ENCODE measurements around the gene MEIS1. TPM values are rescaled to one million over a fixed set of nuclear protein-coding genes. Genes with fewer than 3 reads are reported as not detected.

MEIS1 gene
- total and polyA plus RNA-seq, 2 donors (not counting 3 experiments of a cell fraction or from before 2014, with no cell fraction given): 10.0 to 26.5 TPM

- dilution Hi-C loops (cut with MboI; ENCODE audit: extremely low pct_ligation_motif_present, low sequenced_read_pairs): no loop called here
- Histone ChIP-seq H3K79me2 (ENCODE audit: control insufficient read depth, insufficient read depth, low read length) (no peaks in the 10 kb centered on the region), H4K20me1 (replicated peaks; ENCODE audit: control insufficient read depth, extremely low read depth, insufficient read depth, low read length) (no peaks in the 10 kb centered on the region), H3K36me3 (ENCODE audit: control insufficient read depth in 2 of 2, extremely low read depth in 1 of 2, insufficient read depth in 2 of 2, low read length in 2 of 2) (no peaks in the 10 kb centered on the region), H3K4me1 (ENCODE audit: control insufficient read depth, extremely low read depth, insufficient read depth, low read length) (no peaks in the 10 kb centered on the region), H2AFZ (ENCODE audit: low read depth, low read length) (no peak overlapping the region), H3K4me2 (ENCODE audit: insufficient read depth, low read length) (no peak overlapping the region), H3K27ac (ENCODE audit: insufficient read depth, low read depth, low read length) (no peak overlapping the region), H3K9ac (replicated peaks; ENCODE audit: extremely low read depth, insufficient read depth, low read length) (no peak overlapping the region), H3K9me1 (replicated peaks; ENCODE audit: control insufficient read depth, extremely low read depth, insufficient read depth, low read length) (no peaks in the 10 kb centered on the region), H3K27me3 (ENCODE audit: control insufficient read depth in 2 of 2, insufficient read depth in 2 of 2, low read length in 2 of 2) (no peaks in the 10 kb centered on the region), H3K4me3 (replicated peaks in 1 of 3; ENCODE audit: insufficient read depth in 1 of 3, low read depth in 1 of 3, low read length in 3 of 3) (no peak overlapping the region), H3K9me3 (replicated peaks; ENCODE audit: control insufficient read depth, insufficient read depth, low read length) (no peaks in the 10 kb centered on the region)
- CTCF ChIA-PET: interaction anchor here (1.0 kb wide), 1 partner anchor 40 kb away, joined by 3 read pairs; no protein-coding TSS in a partner anchor
- POLR2A ChIA-PET: no interaction called here
- intact Hi-C loops (cut with micrococcal nuclease): no loop called here
- DNase-seq (ENCODE audit: low read depth, low spot score) (no peak), FAIRE-seq (no peak)
- no peak for TF ChIP-seq POLR2A (IDR thresholded peaks at IDR 0.05; ENCODE audit: low read depth, low read length)
- no peak for TF ChIP-seq POLR2AphosphoS5 (IDR thresholded peaks at IDR 0.05; ENCODE audit: insufficient read depth, low read depth, low read length)
- TF ChIP-seq GATA2 (IDR thresholded peaks at IDR 0.05; ENCODE audit: insufficient read depth, insufficient read length, low read depth, low read length): no peak
- no peak for TF ChIP-seq FOS (IDR thresholded peaks at IDR 0.05; ENCODE audit: borderline replicate concordance, insufficient read depth, low read length)
- TF ChIP-seq, protein P1, sequence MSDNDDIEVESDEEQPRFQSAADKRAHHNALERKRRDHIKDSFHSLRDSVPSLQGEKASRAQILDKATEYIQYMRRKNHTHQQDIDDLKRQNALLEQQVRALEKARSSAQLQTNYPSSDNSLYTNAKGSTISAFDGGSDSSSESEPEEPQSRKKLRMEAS (IDR thresholded peaks at IDR 0.05; ENCODE audit: insufficient read depth, insufficient read length): no peak
- TF ChIP-seq EZH2 (IDR thresholded peaks at IDR 0.05; ENCODE audit: borderline replicate concordance, low read depth, low read length, severe bottlenecking): no peak
- TF ChIP-seq, protein P2, sequence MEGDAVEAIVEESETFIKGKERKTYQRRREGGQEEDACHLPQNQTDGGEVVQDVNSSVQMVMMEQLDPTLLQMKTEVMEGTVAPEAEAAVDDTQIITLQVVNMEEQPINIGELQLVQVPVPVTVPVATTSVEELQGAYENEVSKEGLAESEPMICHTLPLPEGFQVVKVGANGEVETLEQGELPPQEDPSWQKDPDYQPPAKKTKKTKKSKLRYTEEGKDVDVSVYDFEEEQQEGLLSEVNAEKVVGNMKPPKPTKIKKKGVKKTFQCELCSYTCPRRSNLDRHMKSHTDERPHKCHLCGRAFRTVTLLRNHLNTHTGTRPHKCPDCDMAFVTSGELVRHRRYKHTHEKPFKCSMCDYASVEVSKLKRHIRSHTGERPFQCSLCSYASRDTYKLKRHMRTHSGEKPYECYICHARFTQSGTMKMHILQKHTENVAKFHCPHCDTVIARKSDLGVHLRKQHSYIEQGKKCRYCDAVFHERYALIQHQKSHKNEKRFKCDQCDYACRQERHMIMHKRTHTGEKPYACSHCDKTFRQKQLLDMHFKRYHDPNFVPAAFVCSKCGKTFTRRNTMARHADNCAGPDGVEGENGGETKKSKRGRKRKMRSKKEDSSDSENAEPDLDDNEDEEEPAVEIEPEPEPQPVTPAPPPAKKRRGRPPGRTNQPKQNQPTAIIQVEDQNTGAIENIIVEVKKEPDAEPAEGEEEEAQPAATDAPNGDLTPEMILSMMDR (IDR thresholded peaks at IDR 0.05; ENCODE audit: extremely low read depth in 1 of 2, insufficient read depth in 1 of 2, low read depth in 1 of 2, low read length in 2 of 2): no peak
- TF ChIP-seq JUN (IDR thresholded peaks at IDR 0.05; ENCODE audit: borderline replicate concordance, insufficient read depth, insufficient read length, low read depth): no peak
- TF ChIP-seq MYC (IDR thresholded peaks at IDR 0.05; ENCODE audit: low read depth, low read length): no peak
- BruUV-seq (replicated peaks): no TSS peak
Measured at GRCh38 chr2:66532972-66533868, 98.3 kb downstream of the MEIS1 start.

Measured in endothelial cell of umbilical vein (primary cell).